Prostate gland (tissue), 2 donors: ENCODE measurements around the gene PAX2.

Experiments
- CTCF ChIP-seq, 4 experiments: fragments of 200-600 bp in 2 of 4; fragments of 450-650 bp in 2 of 4; sonication (generic) in 2 of 4; IDR thresholded peaks; 1 replicate in 3 of 4; 2 replicates in 1 of 4; pipeline ENCODE4 v1.5.1; 2016 to 2019; ENCODE audit warnings: antibody characterized with exemption in 4 of 4, mild to moderate bottlenecking in 2 of 4, moderate library complexity in 2 of 4
- POLR2A ChIP-seq: fragments of 450-650 bp; IDR thresholded peaks from one replicate; pipeline ENCODE4 v1.6.1; 2016; ENCODE audit warnings: antibody characterized with exemption, mild to moderate bottlenecking
- POLR2AphosphoS5 ChIP-seq: sonication (generic); formaldehyde crosslinking; IDR thresholded peaks from one replicate; pipeline ENCODE4 v1.6.1; 2017; ENCODE audit warnings: antibody characterized with exemption

- TF ChIP-seq POLR2AphosphoS5 (no peak), CTCF (IDR thresholded peaks at IDR 0.05) (no peak), POLR2A (no peak)
Measured at GRCh38 chr10:100775386-100775785, 30.0 kb downstream of the PAX2 start.
